HG03066 (cell line): ENCODE results near the gene RBM23.
A peak's percentile ranks its signal among the peaks of the same experiment; 100 is the strongest.
"Not testable (repeated sequence)": the region's sequence is repeated elsewhere in the genome, so short reads cannot be mapped to it uniquely, and the experiment has no call there.

ENCODE experiments used
- ATAC-seq: cut with Tn5 transposase; IDR thresholded peaks from one replicate; pipeline ENCODE4 v1.9.1; 2021; ENCODE audit warnings: low read depth; ENCODE audit not compliant: unreplicated experiment

RBM23 gene

GRCh38 chr14:22870811-22871223, 48.1 kb downstream of the RBM23 start:
- ATAC-seq = peak; percentile 39

GRCh38 chr14:22866874-22867273, 52.1 kb downstream of the RBM23 start:
- no peak for ATAC-seq

- no peak for ATAC-seq
Measured at GRCh38 chr14:22865424-22866405, 53.2 kb downstream of the RBM23 start.

GRCh38 chr14:22864979-22865378, 54.0 kb downstream of the RBM23 start:
- ATAC-seq = no peak

GRCh38 chr14:22861651-22862050, 57.3 kb downstream of the RBM23 start:
- no peak for ATAC-seq

- not testable (repeated sequence) for ATAC-seq
Measured at GRCh38 chr14:22860377-22860776, 58.6 kb downstream of the RBM23 start.

- ATAC-seq = no peak
Measured at GRCh38 chr14:22856428-22856827, 62.5 kb downstream of the RBM23 start.

- no peak for ATAC-seq
Measured at GRCh38 chr14:22854963-22855724, 63.8 kb downstream of the RBM23 start.

- ATAC-seq = not testable (repeated sequence)
Measured at GRCh38 chr14:22854296-22854695, 64.7 kb downstream of the RBM23 start.

- no peak for ATAC-seq
Measured at GRCh38 chr14:22852940-22853767, 65.8 kb downstream of the RBM23 start.

- no peak for ATAC-seq
Measured at GRCh38 chr14:22852599-22852939, 66.4 kb downstream of the RBM23 start.

GRCh38 chr14:22852178-22852577, 66.8 kb downstream of the RBM23 start:
- not testable (repeated sequence) for ATAC-seq

GRCh38 chr14:22850944-22851764, 67.8 kb downstream of the RBM23 start:
- no peak for ATAC-seq

- no peak for ATAC-seq
Measured at GRCh38 chr14:22849212-22849819, 69.6 kb downstream of the RBM23 start.

- no peak for ATAC-seq
Measured at GRCh38 chr14:22848351-22849164, 70.4 kb downstream of the RBM23 start.

GRCh38 chr14:22847661-22848341, 71.1 kb downstream of the RBM23 start:
- no peak for ATAC-seq

- no peak for ATAC-seq
Measured at GRCh38 chr14:22846811-22847307, 72.1 kb downstream of the RBM23 start.
